Thyroid gland (tissue), 4 donors: Measurements from ENCODE around the gene C13orf46. TPM values are rescaled to one million over a fixed set of nuclear protein-coding genes. Genes with fewer than 3 reads are reported as not detected.

Source experiments
- DNase-seq, 2 donors: peaks; one replicate each; pipeline ENCODE4 v3.0.0-alpha.2; 2019
- H3K27ac ChIP-seq, 3 donors: fragments of 200-600 bp; sonication (generic); 1 replicate in 2 of 3; 2 replicates in 1 of 3; pipeline ENCODE4 v1.5.1; 2016 to 2019; ENCODE audit warnings: mild to moderate bottlenecking in 1 of 3, moderate library complexity in 1 of 3
- H3K27me3 ChIP-seq: fragments of 200-600 bp; sonication (generic); one replicate; pipeline ENCODE4 v1.5.1; 2019
- H3K36me3 ChIP-seq, 2 donors: fragments of 200-600 bp; sonication (generic); one replicate each; pipeline ENCODE4 v1.5.1; 2016 to 2019
- H3K4me1 ChIP-seq, 2 donors: fragments of 200-600 bp; sonication (generic); one replicate each; pipeline ENCODE4 v1.5.1; 2017 to 2019
- H3K4me3 ChIP-seq, 3 donors: fragments of 200-600 bp; sonication (generic); replicated peaks in 1 of 3; 1 replicate in 2 of 3; 2 replicates in 1 of 3; pipeline ENCODE4 v1.5.1; 2016; ENCODE audit warnings: mild to moderate bottlenecking in 1 of 3
- H3K9me3 ChIP-seq: fragments of 200-600 bp; sonication (generic); one replicate; pipeline ENCODE4 v1.5.1; 2017
- CTCF ChIP-seq, 6 experiments: fragments of 200-600 bp in 3 of 6; fragments of 450-650 bp in 3 of 6; sonication (generic) in 3 of 6; IDR thresholded peaks; one replicate each; pipeline ENCODE4 v1.5.1; 2016 to 2019; ENCODE audit warnings: antibody characterized with exemption in 6 of 6, mild to moderate bottlenecking in 2 of 6, inconsistent platforms in 1 of 6, moderate library complexity in 1 of 6
- POLR2A ChIP-seq, 2 donors: fragments of 450-650 bp; IDR thresholded peaks; one replicate each; pipeline ENCODE4 v1.6.1; 2017; ENCODE audit warnings: antibody characterized with exemption in 2 of 2, mild to moderate bottlenecking in 2 of 2, moderate library complexity in 1 of 2
- WGBS, 2 donors: methylation state at CpG; one replicate each; pipeline ENCODE4 v1.1.5; 2017; 5-methylcytosine and 5-hydroxymethylcytosine counted together
- intact Hi-C: fragments of 100-400 bp; cut with DNase I; formaldehyde crosslinking; loops from one replicate; pipeline ENCODE4 v1.15.1; 2023
- total RNA-seq, 4 donors: library from RNA; depleted of rRNA; stranded (reverse); fragments of >200 nt; gene quantifications; one replicate each; pipeline ENCODE4 v1.2.3, GENCODE V29; 2016

The C13orf46 gene
- total RNA-seq, 4 donors from 2014 or later, result 0.67 to 9.4 (median 4.3) TPM

GRCh38 chr13:113941571-113942191 is 32.2 kb downstream of the C13orf46 start:
- DNase-seq, result no peak
- H3K9me3 ChIP-seq, result no peaks in the 10 kb centered on the region
- WGBS, 2 donors, result 87 to 88% methylated on average over 8 to 16 of the region's 16 CpGs

GRCh38 chr13:113939944-113940297 is 34.0 kb downstream of the C13orf46 start:
- no peak overlapping the region for H3K4me3 ChIP-seq
- H3K4me1 ChIP-seq, result peaks cover 0 to 7% of the 10 kb centered on the region in 2 donors
- H3K36me3 ChIP-seq, result no peaks in the 10 kb centered on the region
- intact Hi-C loops, result no loop called here
- WGBS, 2 donors, result 80 to 86% methylated on average over 10 of the region's 16 CpGs
- TF ChIP-seq CTCF (IDR thresholded peaks at IDR 0.05) (no peak), POLR2A (IDR thresholded peaks at IDR 0.05) (no peak)
- no peaks in the 10 kb centered on the region for H3K27me3 ChIP-seq
- no peak overlapping the region for H3K27ac ChIP-seq
- no peaks in the 10 kb centered on the region for H3K9me3 ChIP-seq
- DNase-seq, result no peak

More at GRCh38 chr13:113941571-113942191, 32.2 kb downstream of the C13orf46 start:
- Histone ChIP-seq H3K4me3 (no peak overlapping the region), H3K27ac (no peak overlapping the region), H3K36me3 (no peaks in the 10 kb centered on the region), H3K27me3 (no peaks in the 10 kb centered on the region), H3K4me1 (no peaks in the 10 kb centered on the region)
- intact Hi-C loops, result no loop called here
- TF ChIP-seq CTCF (IDR thresholded peaks at IDR 0.05) (no peak), POLR2A (IDR thresholded peaks at IDR 0.05) (no peak)

GRCh38 chr13:113939129-113939943 is 34.5 kb downstream of the C13orf46 start:
- WGBS, 2 donors, result 85 to 89% methylated on average over 25 to 27 of the region's 28 CpGs
- TF ChIP-seq CTCF (IDR thresholded peaks at IDR 0.05) (no peak), POLR2A (IDR thresholded peaks at IDR 0.05) (no peak)
- no peaks in the 10 kb centered on the region for H3K27me3 ChIP-seq
- no peak overlapping the region for H3K4me3 ChIP-seq
- intact Hi-C loops, result no loop called here
- no peak for DNase-seq
- peaks cover 0 to 7% of the 10 kb centered on the region in 2 donors for H3K4me1 ChIP-seq
- no peaks in the 10 kb centered on the region for H3K9me3 ChIP-seq
- no peak overlapping the region for H3K27ac ChIP-seq
- H3K36me3 ChIP-seq, result no peaks in the 10 kb centered on the region

GRCh38 chr13:113938716-113939115 is 35.2 kb downstream of the C13orf46 start:
- Histone ChIP-seq H3K36me3 (no peaks in the 10 kb centered on the region), H3K27me3 (no peaks in the 10 kb centered on the region), H3K4me3 (no peak overlapping the region), H3K4me1 (peaks cover 0 to 7% of the 10 kb centered on the region in 2 donors), H3K9me3 (no peaks in the 10 kb centered on the region), H3K27ac (no peak overlapping the region)
- 76 to 81% methylated on average over 6 to 8 of the region's 11 CpGs for WGBS, 2 donors
- no peak for TF ChIP-seq CTCF (IDR thresholded peaks at IDR 0.05)
- TF ChIP-seq POLR2A (IDR thresholded peaks at IDR 0.05), result no peak
- no peak for DNase-seq
- intact Hi-C loops, result no loop called here

GRCh38 chr13:113938246-113938645 is 35.6 kb downstream of the C13orf46 start:
- H3K4me1 ChIP-seq, result peaks cover 0 to 7% of the 10 kb centered on the region in 2 donors
- no peaks in the 10 kb centered on the region for H3K36me3 ChIP-seq
- no peak overlapping the region for H3K27ac ChIP-seq
- intact Hi-C loops, result no loop called here
- WGBS, 2 donors, result 52 to 67% methylated on average over 7 of the region's 7 CpGs
- H3K9me3 ChIP-seq, result no peaks in the 10 kb centered on the region
- no peak overlapping the region for H3K4me3 ChIP-seq
- DNase-seq, result no peak
- no peak for TF ChIP-seq CTCF (IDR thresholded peaks at IDR 0.05)
- no peak for TF ChIP-seq POLR2A (IDR thresholded peaks at IDR 0.05)
- H3K27me3 ChIP-seq, result no peaks in the 10 kb centered on the region
